Glutamatergic neuron (in vitro differentiated cells): ENCODE measurements around the gene SPO11. TPM values are rescaled to one million over a fixed set of nuclear protein-coding genes. Genes with fewer than 3 reads are reported as not detected.

Source experiments
- DNase-seq: peaks from one replicate; pipeline ENCODE4 v3.0.0; 2022
- H3K27ac Mint-ChIP-seq: one replicate; pipeline ENCODE4 v1.8.0; 2020; ENCODE audit warnings: mild to moderate bottlenecking, mixed read lengths, inconsistent platforms; ENCODE audit not compliant: unreplicated experiment
- H3K27me3 Mint-ChIP-seq: one replicate; pipeline ENCODE4 v1.8.0; 2020; ENCODE audit warnings: mild to moderate bottlenecking, moderate library complexity, mixed read lengths, inconsistent platforms; ENCODE audit not compliant: unreplicated experiment
- H3K36me3 Mint-ChIP-seq: one replicate; pipeline ENCODE4 v1.8.0; 2020; ENCODE audit warnings: mild to moderate bottlenecking, mixed read lengths, inconsistent platforms; ENCODE audit not compliant: unreplicated experiment
- H3K4me1 Mint-ChIP-seq: one replicate; pipeline ENCODE4 v1.8.0; 2020; ENCODE audit warnings: mild to moderate bottlenecking, low read depth, mixed read lengths, inconsistent platforms; ENCODE audit not compliant: unreplicated experiment
- H3K4me3 Mint-ChIP-seq: one replicate; pipeline ENCODE4 v1.8.0; 2020; ENCODE audit warnings: mild to moderate bottlenecking, mixed read lengths, inconsistent platforms; ENCODE audit not compliant: unreplicated experiment
- H3K9me3 Mint-ChIP-seq: one replicate; pipeline ENCODE4 v1.8.0; 2020; ENCODE audit warnings: mild to moderate bottlenecking, moderate library complexity, mixed read lengths, inconsistent platforms; ENCODE audit not compliant: unreplicated experiment
- CTCF ChIP-seq: fragments of 200-600 bp; sonication (generic); IDR thresholded peaks from one replicate; pipeline ENCODE4 v1.5.0; 2021; ENCODE audit not compliant: partially characterized antibody, unreplicated experiment
- total RNA-seq: library from RNA; stranded (reverse); fragmentation: NEBNext Ultra II Directional; extraction: Animal tissue kit (Norgen Biotek cat#: 25700); gene quantifications from one replicate; pipeline ENCODE4 v1.2.1, GENCODE V29; 2021; ENCODE audit not compliant: unreplicated experiment

The SPO11 gene
- total RNA-seq, 1 donor from 2014 or later = not detected

DNA sequence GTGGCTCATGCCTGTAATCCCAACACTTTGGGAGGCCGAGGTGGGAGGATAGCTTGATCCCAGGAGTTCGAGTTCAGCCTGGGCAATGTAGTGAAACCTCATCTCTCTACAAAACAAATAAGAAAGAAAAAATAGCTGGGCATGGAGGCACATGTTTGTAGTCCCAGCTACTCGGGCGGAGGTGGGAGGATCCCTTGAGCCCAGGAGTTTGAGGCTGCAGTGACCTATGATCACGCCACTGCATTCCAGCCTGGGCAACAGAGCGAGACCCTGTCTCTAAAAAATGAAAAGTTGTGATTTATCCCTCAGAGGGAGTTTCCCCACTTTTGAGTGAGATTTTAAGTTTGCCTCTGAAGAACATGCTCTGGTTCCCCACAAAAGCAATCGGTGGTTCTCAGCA is 45.7 kb upstream of the SPO11 start:
- no peak overlapping the region for H3K27ac Mint-ChIP-seq
- peaks cover 7% of the 10 kb centered on the region for H3K9me3 Mint-ChIP-seq
- no peak for TF ChIP-seq CTCF
- H3K27me3 Mint-ChIP-seq = peaks cover 5% of the 10 kb centered on the region
- no peaks in the 10 kb centered on the region for H3K36me3 Mint-ChIP-seq
- peaks cover 27% of the 10 kb centered on the region for H3K4me1 Mint-ChIP-seq
- H3K4me3 Mint-ChIP-seq = no peak overlapping the region
- DNase-seq = no peak

DNA sequence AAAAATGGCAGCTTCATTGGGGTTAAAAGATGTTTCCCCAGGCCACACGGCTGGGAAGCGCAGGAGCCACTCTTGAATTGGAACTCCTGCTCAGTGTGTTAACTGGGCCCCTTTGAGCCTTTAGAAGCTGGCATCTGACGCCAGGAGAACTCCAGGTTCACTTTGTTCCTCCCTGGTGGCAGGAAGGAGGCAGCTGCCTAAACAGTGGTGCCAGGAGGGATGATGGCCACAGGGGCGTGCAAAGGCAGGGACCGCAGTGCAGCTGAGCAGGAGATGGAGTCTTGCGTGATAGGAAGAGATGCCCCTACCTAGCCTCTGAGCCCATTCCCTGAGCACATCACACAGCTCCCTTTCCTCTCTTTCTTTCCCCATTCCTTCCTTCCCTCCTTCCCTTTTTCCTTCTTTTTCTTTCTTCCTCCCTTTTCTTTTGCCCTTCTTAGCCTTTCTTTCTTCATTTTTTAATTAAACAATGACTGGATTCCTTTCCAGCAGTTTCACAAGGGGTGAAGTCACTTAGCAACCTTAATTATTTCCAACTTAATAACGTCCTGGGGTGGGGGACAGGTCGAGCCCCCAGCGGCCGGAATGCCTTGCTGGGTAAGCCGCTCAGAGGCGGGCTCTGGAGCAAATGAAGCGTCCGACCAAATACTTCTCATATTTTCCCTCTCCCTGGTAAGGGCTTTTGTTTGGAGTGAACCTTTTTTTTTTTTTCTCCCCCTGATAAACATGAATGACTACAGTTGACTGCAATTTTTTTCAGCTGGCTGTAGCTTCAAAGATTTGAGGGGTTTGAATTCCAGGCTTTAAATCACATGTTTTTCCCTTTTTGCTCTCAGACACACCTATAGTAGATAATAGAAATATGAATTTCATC is 42.4 kb upstream of the SPO11 start:
- no peak for DNase-seq
- Mint-ChIP-seq H3K27me3 (peaks cover 5% of the 10 kb centered on the region), H3K4me1 (peaks cover 24% of the 10 kb centered on the region), H3K36me3 (no peaks in the 10 kb centered on the region), H3K9me3 (peaks cover 1% of the 10 kb centered on the region), H3K27ac (no peak overlapping the region), H3K4me3 (no peak overlapping the region)
- no peak for TF ChIP-seq CTCF

GRCh38 chr20:57287901-57288300 is 41.7 kb upstream of the SPO11 start:
- Mint-ChIP-seq H3K27me3 (peaks cover 5% of the 10 kb centered on the region), H3K27ac (no peak overlapping the region), H3K36me3 (no peaks in the 10 kb centered on the region), H3K4me3 (no peak overlapping the region), H3K4me1 (peaks cover 20% of the 10 kb centered on the region), H3K9me3 (peaks cover 1% of the 10 kb centered on the region)
- TF ChIP-seq CTCF = no peak
- DNase-seq = no peak

DNA sequence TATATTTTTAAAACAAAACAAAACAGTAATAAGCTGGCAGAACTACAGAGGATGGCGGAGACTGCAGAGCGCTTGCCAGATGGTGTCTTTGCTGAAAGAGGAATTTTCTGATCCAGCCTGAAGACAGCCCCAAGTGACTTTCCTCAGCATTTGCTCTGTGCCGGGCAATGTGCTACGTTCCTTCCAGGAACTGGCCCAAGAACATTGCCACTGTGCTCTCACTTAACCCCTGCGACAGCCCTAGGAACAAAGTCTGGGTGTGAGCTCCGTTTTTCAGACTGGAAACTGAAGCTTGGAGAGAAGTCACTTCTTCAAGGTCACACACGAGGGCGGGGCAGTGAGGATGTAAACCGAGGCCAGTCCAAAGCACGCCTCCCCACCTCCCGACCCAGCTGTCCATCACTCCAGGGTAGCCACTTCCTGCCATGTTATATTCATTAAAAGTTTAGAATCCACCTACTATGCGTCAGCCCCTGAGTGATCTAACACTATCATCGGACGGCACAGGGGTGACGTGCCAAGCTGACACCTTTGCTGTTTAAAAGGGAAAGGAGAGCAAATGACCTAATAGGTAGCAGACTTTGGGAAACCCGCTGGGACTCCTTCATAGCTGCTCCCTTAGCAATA is 40.8 kb upstream of the SPO11 start:
- no peak for TF ChIP-seq CTCF
- Mint-ChIP-seq H3K36me3 (no peaks in the 10 kb centered on the region), H3K9me3 (peaks cover 3% of the 10 kb centered on the region), H3K27ac (no peak overlapping the region), H3K4me3 (no peak overlapping the region), H3K27me3 (peaks cover 7% of the 10 kb centered on the region), H3K4me1 (peaks cover 11% of the 10 kb centered on the region)
- no peak for DNase-seq
